Right ventricle myocardium superior (tissue), 1 donor: ENCODE results near the gene CREB5. TPM values are rescaled to one million over a fixed set of nuclear protein-coding genes. Genes with fewer than 3 reads are reported as not detected.
A peak's percentile ranks its signal among the peaks of the same experiment; 100 is the strongest.

Experiments
- ATAC-seq: fragments of 200-7000 bp; cut with Tn5 transposase; one replicate; pipeline ENCODE4 v1.9.1; 2020; ENCODE audit warnings: mild to moderate bottlenecking; ENCODE audit not compliant: poor library complexity
- DNase-seq: peaks from one replicate; pipeline ENCODE4 v3.0.0-alpha.2; 2020
- intact Hi-C: fragments of 100-400 bp; cut with DNase I; formaldehyde crosslinking; loops from one replicate; pipeline ENCODE4 v1.11.2; 2022
- total RNA-seq: library from RNA; stranded (reverse); fragmentation: NEBNext Ultra II Directional; extraction: Animal tissue kit (Norgen Biotek cat#: 25700); gene quantifications from one replicate; pipeline ENCODE4 v1.2.1, GENCODE V29; 2021
- donor health status: DM: no; HTN: yes; CAD: no; lungs with severe emphysema.

The CREB5 gene
- total RNA-seq, 1 donor from 2014 or later: 4.7 TPM

GRCh38 chr7:28465697-28466096 lies 53.4 kb downstream of the CREB5 start:
- ATAC-seq (no peak), DNase-seq (no peak)
- intact Hi-C loops: no loop called here

- DNase-seq: no peak
- ATAC-seq: no peak
- intact Hi-C loops: no loop called here
These were observed 54.0 kb downstream of the CREB5 start for GRCh38 chr7:28466341-28466740.

- ATAC-seq: no peak
- intact Hi-C loops: no loop called here
- no peak for DNase-seq
These were observed 54.6 kb downstream of the CREB5 start for GRCh38 chr7:28466885-28467284.

- intact Hi-C loops: no loop called here
- no peak for DNase-seq
- no peak for ATAC-seq
These were observed 57.2 kb downstream of the CREB5 start for GRCh38 chr7:28469562-28469961.

- no peak for ATAC-seq
- no peak for DNase-seq
- intact Hi-C loops: no loop called here
These were observed 58.0 kb downstream of the CREB5 start for GRCh38 chr7:28470344-28470743.

GRCh38 chr7:28472332-28472731 lies 60.0 kb downstream of the CREB5 start:
- no peak for DNase-seq
- intact Hi-C loops: no loop called here
- no peak for ATAC-seq

- intact Hi-C loops: no loop called here
- ATAC-seq (peak; percentile 84), DNase-seq (peak; percentile 71)
These were observed 61.4 kb downstream of the CREB5 start for GRCh38 chr7:28473571-28474281.

- ATAC-seq: peak; percentile 55
- intact Hi-C loops: no loop called here
- DNase-seq: no peak
These were observed 61.9 kb downstream of the CREB5 start for GRCh38 chr7:28474282-28474638.

- DNase-seq (no peak), ATAC-seq (peak; percentile 26)
- intact Hi-C loops: no loop called here
These were observed 62.3 kb downstream of the CREB5 start for GRCh38 chr7:28474640-28475039.

- DNase-seq (no peak), ATAC-seq (no peak)
- intact Hi-C loops: no loop called here
These were observed 64.7 kb downstream of the CREB5 start for GRCh38 chr7:28477041-28477442.

GRCh38 chr7:28478656-28479055 lies 66.3 kb downstream of the CREB5 start:
- ATAC-seq (no peak), DNase-seq (no peak)
- intact Hi-C loops: no loop called here

GRCh38 chr7:28479507-28479947 lies 67.2 kb downstream of the CREB5 start:
- ATAC-seq: no peak
- no peak for DNase-seq
- intact Hi-C loops: no loop called here

- no peak for ATAC-seq
- intact Hi-C loops: no loop called here
- DNase-seq: no peak
These were observed 68.3 kb downstream of the CREB5 start for GRCh38 chr7:28480595-28480994.

GRCh38 chr7:28481091-28481926 lies 69.0 kb downstream of the CREB5 start:
- intact Hi-C loops: no loop called here
- no peak for ATAC-seq
- DNase-seq: no peak

GRCh38 chr7:28483112-28483511 lies 70.8 kb downstream of the CREB5 start:
- no peak for ATAC-seq
- intact Hi-C loops: no loop called here
- DNase-seq: no peak

- intact Hi-C loops: no loop called here
- no peak for ATAC-seq
- no peak for DNase-seq
These were observed 71.7 kb downstream of the CREB5 start for GRCh38 chr7:28483908-28484605.

GRCh38 chr7:28484606-28484935 lies 72.3 kb downstream of the CREB5 start:
- ATAC-seq (no peak), DNase-seq (no peak)
- intact Hi-C loops: no loop called here

- no peak for DNase-seq
- no peak for ATAC-seq
- intact Hi-C loops: no loop called here
These were observed 75.2 kb downstream of the CREB5 start for GRCh38 chr7:28487487-28487886.

- no peak for DNase-seq
- intact Hi-C loops: no loop called here
These were observed 75.9 kb downstream of the CREB5 start for GRCh38 chr7:28488061-28488791.

More at GRCh38 chr7:28488061-28488791, 75.9 kb downstream of the CREB5 start:
- no peak for ATAC-seq
